ENCODE data around the gene PITPNM3.

The PITPNM3 gene

DNA sequence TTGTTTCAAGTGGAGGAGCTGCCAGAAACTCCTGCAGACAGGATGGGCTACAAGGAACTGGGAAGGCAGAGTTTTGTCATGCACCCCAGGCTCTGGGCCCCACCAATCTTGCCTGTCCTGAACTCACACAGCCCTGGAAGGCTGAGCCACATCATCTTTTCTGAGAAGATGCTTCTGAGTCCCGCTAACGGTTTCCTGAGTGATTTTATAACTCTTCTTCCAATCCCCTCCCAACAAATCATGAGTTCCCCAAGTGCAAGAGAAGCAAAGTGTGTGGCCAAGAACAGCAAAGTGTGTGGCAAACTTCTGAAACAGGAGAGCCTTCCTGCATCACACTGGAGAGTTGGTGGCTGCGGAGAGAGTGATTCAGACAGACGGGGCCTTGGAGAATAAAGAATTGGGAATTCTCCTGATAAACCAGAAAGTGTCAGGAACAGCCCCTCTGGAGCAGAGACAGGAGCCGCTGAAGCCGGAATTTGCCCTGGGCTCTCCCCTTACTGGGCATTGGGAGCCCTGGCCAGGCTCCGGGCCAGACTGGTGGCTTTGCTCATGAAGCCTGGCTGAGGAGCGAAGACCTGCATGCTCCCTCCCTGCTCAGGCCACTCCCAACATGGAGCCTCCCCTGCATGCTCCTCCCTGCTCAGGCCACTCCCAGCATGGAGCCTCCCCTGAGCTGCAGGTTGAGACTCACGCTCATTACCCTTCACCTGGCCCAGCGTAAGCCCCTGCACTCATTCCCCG, 47.2 kb downstream of the PITPNM3 start:
- no peaks in the 10 kb centered on the region for H3K27me3 ChIP-seq (ENCODE audit: insufficient read depth, low read length)
- H3K4me1 ChIP-seq (ENCODE audit: control insufficient read depth, insufficient read depth, low read length, unreplicated experiment) = peaks cover 60% of the 10 kb centered on the region
- no peak overlapping the region for H3K27ac ChIP-seq (ENCODE audit: low read depth, low read length)
- H3K4me3 ChIP-seq (ENCODE audit: low read depth, low read length) = no peak overlapping the region
- no peaks in the 10 kb centered on the region for H3K36me3 ChIP-seq (ENCODE audit: insufficient read depth, low read length)
- H2AFZ ChIP-seq (ENCODE audit: low read length, unreplicated experiment) = no peak overlapping the region
- H3K79me2 ChIP-seq (ENCODE audit: control insufficient read depth, insufficient read depth, low read length, unreplicated experiment) = no peaks in the 10 kb centered on the region

DNA sequence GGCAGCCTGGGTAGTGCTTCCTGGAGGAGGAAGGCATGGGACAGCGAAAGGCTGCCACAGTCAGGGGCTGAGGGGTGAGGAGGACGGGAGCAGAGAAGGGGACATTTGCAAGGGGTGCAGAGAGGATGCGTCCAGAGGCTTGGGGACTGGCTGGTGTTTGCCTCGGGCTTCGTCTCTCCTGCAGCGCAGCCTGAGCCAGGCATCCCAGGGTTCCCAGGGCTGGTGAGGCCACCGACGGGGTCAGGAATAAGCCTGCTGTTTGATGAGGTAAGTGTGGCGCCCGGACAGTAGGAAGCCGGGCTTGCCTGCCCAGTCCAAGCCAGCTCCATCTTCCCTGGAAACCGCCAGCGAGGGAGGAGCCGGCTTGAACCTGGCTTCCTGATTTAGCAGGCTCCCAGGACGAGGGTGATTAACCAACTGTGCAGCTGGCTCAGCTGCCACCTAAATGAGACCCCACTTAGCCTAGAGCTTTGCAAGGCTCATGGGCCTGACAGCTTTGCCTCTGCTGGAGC, 47.8 kb downstream of the PITPNM3 start:
- H3K36me3 ChIP-seq (ENCODE audit: insufficient read depth, low read length) = no peaks in the 10 kb centered on the region
- no peaks in the 10 kb centered on the region for H3K27me3 ChIP-seq (ENCODE audit: insufficient read depth, low read length)
- no peak overlapping the region for H2AFZ ChIP-seq (ENCODE audit: low read length, unreplicated experiment)
- no peak overlapping the region for H3K27ac ChIP-seq (ENCODE audit: low read depth, low read length)
- H3K79me2 ChIP-seq (ENCODE audit: control insufficient read depth, insufficient read depth, low read length, unreplicated experiment) = no peaks in the 10 kb centered on the region
- H3K4me1 ChIP-seq (ENCODE audit: control insufficient read depth, insufficient read depth, low read length, unreplicated experiment) = peaks cover 60% of the 10 kb centered on the region
- H3K4me3 ChIP-seq (ENCODE audit: low read depth, low read length) = no peak overlapping the region

DNA sequence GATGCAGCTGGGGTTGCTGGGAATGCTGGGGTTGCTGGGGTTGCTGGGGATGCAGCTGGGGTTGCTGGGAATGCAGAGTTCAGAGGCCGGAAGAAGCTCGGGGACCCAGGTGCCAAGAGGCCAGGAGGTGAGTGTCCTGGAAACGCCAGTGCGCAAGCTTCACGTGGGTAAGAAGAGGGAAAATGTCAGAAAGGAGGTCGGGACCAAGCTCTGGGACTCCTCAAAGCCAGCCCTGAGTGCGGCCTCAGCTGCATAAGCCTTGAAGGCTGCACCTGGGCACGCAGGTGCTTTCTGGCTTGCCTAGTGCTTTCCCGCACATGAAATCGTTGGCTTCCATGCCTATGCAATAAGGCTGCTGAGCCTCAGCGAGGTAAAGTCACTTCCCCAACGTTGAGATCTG, 48.3 kb downstream of the PITPNM3 start:
- no peak overlapping the region for H2AFZ ChIP-seq (ENCODE audit: low read length, unreplicated experiment)
- H3K4me1 ChIP-seq (ENCODE audit: control insufficient read depth, insufficient read depth, low read length, unreplicated experiment) = peaks cover 60% of the 10 kb centered on the region
- no peaks in the 10 kb centered on the region for H3K79me2 ChIP-seq (ENCODE audit: control insufficient read depth, insufficient read depth, low read length, unreplicated experiment)
- no peak overlapping the region for H3K4me3 ChIP-seq (ENCODE audit: low read depth, low read length)
- no peak overlapping the region for H3K27ac ChIP-seq (ENCODE audit: low read depth, low read length)
- H3K27me3 ChIP-seq (ENCODE audit: insufficient read depth, low read length) = no peaks in the 10 kb centered on the region
- H3K36me3 ChIP-seq (ENCODE audit: insufficient read depth, low read length) = no peaks in the 10 kb centered on the region

DNA sequence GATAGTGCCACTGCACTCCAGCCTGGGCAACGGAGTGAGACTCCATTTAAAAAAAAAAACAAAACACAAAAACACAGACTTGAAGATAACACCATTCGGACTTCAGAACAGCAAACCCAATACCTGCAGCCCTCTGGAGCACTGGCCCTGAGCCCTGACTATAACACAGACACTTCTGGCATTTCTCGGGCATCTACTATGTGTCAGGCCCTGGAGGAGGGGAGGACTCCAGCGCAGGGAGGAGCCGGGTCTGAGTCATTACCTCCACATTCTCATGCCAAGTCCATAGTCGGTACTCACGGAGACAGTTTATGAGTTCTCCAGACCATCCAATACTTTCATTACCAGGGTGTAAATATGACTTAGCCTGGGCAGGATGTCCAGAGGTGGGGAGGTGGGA, 48.8 kb downstream of the PITPNM3 start:
- H3K79me2 ChIP-seq (ENCODE audit: control insufficient read depth, insufficient read depth, low read length, unreplicated experiment) = no peaks in the 10 kb centered on the region
- H3K4me3 ChIP-seq (ENCODE audit: low read depth, low read length) = no peak overlapping the region
- H3K36me3 ChIP-seq (ENCODE audit: insufficient read depth, low read length) = no peaks in the 10 kb centered on the region
- H3K27ac ChIP-seq (ENCODE audit: low read depth, low read length) = peak overlapping the region; percentile 69
- peaks cover 58% of the 10 kb centered on the region for H3K4me1 ChIP-seq (ENCODE audit: control insufficient read depth, insufficient read depth, low read length, unreplicated experiment)
- no peak overlapping the region for H2AFZ ChIP-seq (ENCODE audit: low read length, unreplicated experiment)
- H3K27me3 ChIP-seq (ENCODE audit: insufficient read depth, low read length) = no peaks in the 10 kb centered on the region

DNA sequence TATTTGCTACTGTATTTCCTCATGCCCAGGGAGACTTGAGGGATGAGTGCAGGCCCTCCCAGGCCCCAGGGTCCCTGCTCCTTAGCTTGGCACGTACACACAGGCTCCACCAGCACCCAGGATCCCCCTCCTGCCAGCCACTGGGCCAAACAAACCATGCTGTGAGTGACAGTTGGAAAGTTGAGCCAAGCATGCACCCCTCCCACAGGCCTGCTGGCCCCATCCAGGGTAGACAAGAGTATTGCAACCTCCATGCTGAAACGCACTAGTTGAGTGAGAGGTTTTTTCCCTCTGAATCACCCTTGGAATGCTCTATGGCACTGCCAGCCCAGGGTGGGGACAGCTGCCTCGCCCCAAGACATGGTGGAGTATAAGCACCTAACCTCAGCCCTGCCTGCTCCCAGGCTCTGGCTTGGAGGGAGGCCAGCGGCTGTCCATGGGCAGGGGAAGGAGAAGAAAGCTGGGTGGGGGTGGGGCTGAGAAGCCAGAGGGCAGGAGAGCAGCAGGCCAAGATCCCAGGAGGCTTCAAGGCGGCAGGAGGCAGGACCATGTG, 49.6 kb downstream of the PITPNM3 start:
- peaks cover 54% of the 10 kb centered on the region for H3K4me1 ChIP-seq (ENCODE audit: control insufficient read depth, insufficient read depth, low read length, unreplicated experiment)
- H2AFZ ChIP-seq (ENCODE audit: low read length, unreplicated experiment) = no peak overlapping the region
- peak overlapping the region; percentile 69 for H3K27ac ChIP-seq (ENCODE audit: low read depth, low read length)
- no peaks in the 10 kb centered on the region for H3K36me3 ChIP-seq (ENCODE audit: insufficient read depth, low read length)
- no peaks in the 10 kb centered on the region for H3K27me3 ChIP-seq (ENCODE audit: insufficient read depth, low read length)
- H3K4me3 ChIP-seq (ENCODE audit: low read depth, low read length) = peak overlapping the region; percentile 21; the same call in 1 of the 2 replicates
- no peaks in the 10 kb centered on the region for H3K79me2 ChIP-seq (ENCODE audit: control insufficient read depth, insufficient read depth, low read length, unreplicated experiment)

DNA sequence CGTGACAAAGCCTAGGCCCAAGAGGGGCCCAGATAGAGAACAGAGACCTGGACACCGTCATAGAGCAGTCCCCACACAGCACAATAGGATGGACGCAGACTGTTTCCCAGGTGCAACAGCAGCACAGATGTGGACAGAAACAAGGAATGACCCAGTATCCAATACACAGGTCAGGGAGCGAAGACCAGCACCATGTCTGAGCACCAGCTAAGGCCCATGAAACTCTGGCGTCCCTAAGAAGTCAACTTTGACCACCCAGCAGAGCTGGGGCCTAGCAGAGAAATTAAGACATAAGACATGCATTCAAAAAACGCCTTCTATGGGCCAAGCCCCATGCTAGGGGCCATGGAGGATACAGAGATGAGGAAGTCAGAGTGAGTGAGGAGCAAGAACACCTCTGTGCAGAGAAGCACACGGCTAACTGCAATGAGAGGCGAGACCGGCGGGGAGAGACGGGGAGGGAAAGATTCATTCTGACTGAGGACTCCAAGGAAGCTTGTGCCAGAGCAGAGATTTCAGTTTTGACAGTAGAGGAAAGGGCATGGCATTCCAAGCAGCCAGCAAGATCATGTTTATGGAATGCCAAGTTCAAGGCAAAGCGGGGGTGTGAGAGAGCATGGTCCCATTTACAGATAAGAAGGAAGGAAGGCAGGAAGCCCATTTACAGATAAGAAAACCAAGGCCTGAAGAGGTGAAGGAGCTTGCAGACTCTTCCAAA, 50.8 kb downstream of the PITPNM3 start:
- no peaks in the 10 kb centered on the region for H3K79me2 ChIP-seq (ENCODE audit: control insufficient read depth, insufficient read depth, low read length, unreplicated experiment)
- no peaks in the 10 kb centered on the region for H3K27me3 ChIP-seq (ENCODE audit: insufficient read depth, low read length)
- no peak overlapping the region for H3K4me3 ChIP-seq (ENCODE audit: low read depth, low read length)
- no peak overlapping the region; the same call in 1 of the 2 replicates for H3K27ac ChIP-seq (ENCODE audit: low read depth, low read length)
- no peak overlapping the region for H2AFZ ChIP-seq (ENCODE audit: low read length, unreplicated experiment)
- peaks cover 54% of the 10 kb centered on the region for H3K4me1 ChIP-seq (ENCODE audit: control insufficient read depth, insufficient read depth, low read length, unreplicated experiment)
- no peaks in the 10 kb centered on the region for H3K36me3 ChIP-seq (ENCODE audit: insufficient read depth, low read length)

DNA sequence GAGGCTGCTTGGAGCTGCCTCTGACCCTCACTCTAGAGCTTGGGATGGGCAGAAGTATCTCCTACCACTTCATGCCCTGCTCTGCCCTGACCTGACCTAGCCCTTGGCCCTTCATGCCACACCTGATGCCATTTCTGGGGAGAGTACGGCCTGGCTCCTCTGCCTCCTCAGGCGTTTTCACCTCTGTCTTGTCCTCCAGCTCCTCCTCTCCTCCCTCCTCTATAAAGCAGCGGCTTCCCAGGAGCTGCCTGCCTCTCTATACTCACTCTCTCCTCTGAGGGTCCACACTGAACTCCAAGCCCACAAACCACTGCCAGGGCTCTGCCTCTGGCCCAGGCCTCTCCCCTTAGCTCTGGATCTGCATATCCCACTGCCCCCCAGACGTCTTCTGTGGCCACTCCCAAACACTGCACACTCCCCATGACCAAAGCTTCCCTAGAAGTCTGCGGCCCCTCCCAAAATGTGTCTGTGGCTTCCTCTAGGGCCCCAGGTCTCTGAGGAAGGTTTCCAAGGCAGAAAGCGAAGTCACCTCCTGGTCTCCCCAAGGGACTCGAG, 52.6 kb downstream of the PITPNM3 start:
- H3K4me1 ChIP-seq (ENCODE audit: control insufficient read depth, insufficient read depth, low read length, unreplicated experiment) = peaks cover 36% of the 10 kb centered on the region
- no peaks in the 10 kb centered on the region for H3K36me3 ChIP-seq (ENCODE audit: insufficient read depth, low read length)
- no peaks in the 10 kb centered on the region for H3K27me3 ChIP-seq (ENCODE audit: insufficient read depth, low read length)
- no peaks in the 10 kb centered on the region for H3K79me2 ChIP-seq (ENCODE audit: control insufficient read depth, insufficient read depth, low read length, unreplicated experiment)
- H3K27ac ChIP-seq (ENCODE audit: low read depth, low read length) = no peak overlapping the region
- H3K4me3 ChIP-seq (ENCODE audit: low read depth, low read length) = no peak overlapping the region
- H2AFZ ChIP-seq (ENCODE audit: low read length, unreplicated experiment) = no peak overlapping the region

DNA sequence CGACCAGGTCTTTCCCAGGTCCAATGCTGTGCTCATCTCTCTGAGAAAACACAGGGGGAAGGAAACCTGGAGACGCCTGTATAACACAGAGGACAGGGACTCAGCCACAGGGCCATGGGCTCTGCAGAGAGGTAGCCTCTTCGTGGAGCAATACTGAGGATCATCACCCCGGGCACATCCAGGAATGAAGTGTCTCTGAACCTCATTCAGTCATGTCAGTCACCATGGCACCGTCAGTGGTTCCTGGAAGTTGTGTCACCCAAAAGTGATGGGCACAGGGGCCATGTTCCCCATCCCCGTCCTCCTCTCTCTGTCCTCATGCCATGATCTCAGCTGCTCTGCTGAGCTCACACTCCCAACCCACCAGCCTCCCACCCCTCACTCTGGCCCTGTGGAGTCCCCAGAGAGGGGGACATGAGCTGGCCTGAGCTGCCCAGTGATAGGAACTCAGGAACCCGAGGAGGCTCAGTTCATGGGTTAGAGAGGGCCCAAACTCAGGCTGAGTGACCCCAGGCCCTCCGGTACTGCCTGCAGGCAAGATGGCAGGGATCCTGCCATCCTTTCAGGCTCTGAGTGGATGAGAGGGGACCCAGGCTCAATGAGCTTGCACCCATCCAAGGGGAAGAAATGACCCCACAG, 53.4 kb downstream of the PITPNM3 start:
- H3K4me3 ChIP-seq (ENCODE audit: low read depth, low read length) = no peak overlapping the region
- H3K79me2 ChIP-seq (ENCODE audit: control insufficient read depth, insufficient read depth, low read length, unreplicated experiment) = no peaks in the 10 kb centered on the region
- H2AFZ ChIP-seq (ENCODE audit: low read length, unreplicated experiment) = no peak overlapping the region
- H3K4me1 ChIP-seq (ENCODE audit: control insufficient read depth, insufficient read depth, low read length, unreplicated experiment) = peaks cover 29% of the 10 kb centered on the region
- no peaks in the 10 kb centered on the region for H3K36me3 ChIP-seq (ENCODE audit: insufficient read depth, low read length)
- no peaks in the 10 kb centered on the region for H3K27me3 ChIP-seq (ENCODE audit: insufficient read depth, low read length)
- no peak overlapping the region for H3K27ac ChIP-seq (ENCODE audit: low read depth, low read length)

DNA sequence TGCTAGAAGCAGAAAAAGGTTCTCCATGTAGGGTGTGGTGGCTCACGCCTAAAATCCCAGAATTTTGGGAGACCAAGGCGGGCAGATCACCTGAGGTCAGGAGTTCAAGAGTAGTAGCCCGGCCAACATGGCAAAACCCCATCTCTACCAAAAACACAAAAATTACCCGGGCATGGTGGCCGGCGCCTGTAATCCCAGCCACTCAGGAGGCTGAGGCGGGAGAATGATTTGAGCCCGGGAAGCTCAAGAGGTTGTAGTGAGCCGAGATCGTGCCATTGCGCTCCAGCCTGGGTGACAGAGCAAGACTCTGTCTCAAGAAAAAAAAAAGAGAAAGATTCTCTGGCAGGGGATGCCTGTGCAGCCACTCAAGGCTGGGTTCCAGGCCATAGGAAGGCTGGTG, 54.2 kb downstream of the PITPNM3 start:
- no peak overlapping the region for H2AFZ ChIP-seq (ENCODE audit: low read length, unreplicated experiment)
- no peak overlapping the region for H3K4me3 ChIP-seq (ENCODE audit: low read depth, low read length)
- H3K36me3 ChIP-seq (ENCODE audit: insufficient read depth, low read length) = no peaks in the 10 kb centered on the region
- no peak overlapping the region for H3K27ac ChIP-seq (ENCODE audit: low read depth, low read length)
- H3K4me1 ChIP-seq (ENCODE audit: control insufficient read depth, insufficient read depth, low read length, unreplicated experiment) = peaks cover 20% of the 10 kb centered on the region
- H3K79me2 ChIP-seq (ENCODE audit: control insufficient read depth, insufficient read depth, low read length, unreplicated experiment) = no peaks in the 10 kb centered on the region
- H3K27me3 ChIP-seq (ENCODE audit: insufficient read depth, low read length) = no peaks in the 10 kb centered on the region

DNA sequence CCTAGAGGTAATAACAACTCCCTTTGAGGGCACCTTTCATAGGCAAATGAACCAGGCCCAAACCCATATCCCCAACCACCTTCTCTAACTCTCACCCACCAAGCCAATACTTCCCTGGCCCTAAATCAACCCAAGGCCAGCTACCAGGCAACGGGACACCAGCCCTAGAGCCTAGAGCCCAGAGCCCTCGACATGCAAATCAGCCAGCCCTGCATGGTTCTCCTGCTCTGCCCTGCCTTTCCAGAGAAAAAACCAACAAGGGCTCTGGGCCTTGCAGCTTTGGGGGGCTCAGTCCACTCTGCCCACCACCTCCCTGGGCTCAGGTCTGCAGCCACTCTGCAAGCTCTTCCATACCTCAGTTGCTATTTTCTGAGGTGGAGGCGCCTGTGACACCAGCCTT, 55.0 kb downstream of the PITPNM3 start:
- Histone ChIP-seq H3K4me3 (ENCODE audit: low read depth, low read length) (no peak overlapping the region), H3K4me1 (ENCODE audit: control insufficient read depth, insufficient read depth, low read length, unreplicated experiment) (peaks cover 12% of the 10 kb centered on the region), H3K27ac (ENCODE audit: low read depth, low read length) (no peak overlapping the region), H2AFZ (ENCODE audit: low read length, unreplicated experiment) (no peak overlapping the region), H3K36me3 (ENCODE audit: insufficient read depth, low read length) (no peaks in the 10 kb centered on the region), H3K79me2 (ENCODE audit: control insufficient read depth, insufficient read depth, low read length, unreplicated experiment) (no peaks in the 10 kb centered on the region), H3K27me3 (ENCODE audit: insufficient read depth, low read length) (no peaks in the 10 kb centered on the region)
